GM21576 (cell line): ENCODE results near the gene SRSF3.
"Not testable (repeated sequence)": the region's sequence is repeated elsewhere in the genome, so short reads cannot be mapped to it uniquely, and the experiment has no call there.

Experiments
- ATAC-seq: cut with Tn5 transposase; IDR thresholded peaks from one replicate; pipeline ENCODE4 v1.9.1; 2021; ENCODE audit warnings: mild to moderate bottlenecking, moderate library complexity; ENCODE audit not compliant: unreplicated experiment

Gene SRSF3

DNA sequence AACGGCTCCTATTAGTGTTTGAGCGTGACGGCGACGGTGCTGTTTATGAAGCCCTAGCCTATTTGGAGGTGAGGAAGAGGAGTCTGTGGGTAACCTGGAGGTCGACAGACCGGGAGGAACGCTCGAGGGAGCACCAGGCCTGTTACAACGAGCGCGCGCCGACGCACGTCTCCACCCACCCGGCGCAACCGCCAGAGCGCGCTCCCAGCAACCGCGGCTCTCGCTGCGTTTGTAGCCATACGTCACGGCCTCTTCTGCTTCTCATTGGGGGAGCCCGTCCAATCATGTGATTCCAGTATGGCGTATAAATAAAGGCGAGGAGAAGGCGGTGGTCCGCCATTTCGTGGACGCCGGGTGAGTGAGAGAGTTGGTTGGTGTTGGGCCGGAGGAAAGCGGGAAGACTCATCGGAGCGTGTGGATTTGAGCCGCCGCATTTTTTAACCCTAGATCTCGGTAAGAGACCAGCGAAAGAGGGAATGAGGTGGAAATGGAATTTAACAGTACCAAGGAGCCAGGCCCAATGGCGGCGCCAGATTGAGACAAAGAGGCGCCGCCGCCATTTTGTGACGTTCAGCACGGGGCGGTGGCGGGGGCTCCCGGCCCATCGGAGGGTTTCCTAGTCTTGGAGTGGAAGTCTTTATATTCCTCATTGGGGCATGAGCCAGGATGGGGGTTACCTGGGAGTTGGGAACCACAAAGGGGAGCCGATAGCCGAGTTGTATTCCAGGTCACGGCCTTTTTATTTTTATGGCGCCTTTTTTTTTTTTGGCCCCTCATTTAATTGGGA lies at the start of gene SRSF3:
Gene SRSF3, plus strand, starts transcription at position 334 of the 787 bp plus-strand sequence. CDS start 2,401 bp downstream, outside the sequence.
- ATAC-seq, result peak; percentile 84

DNA sequence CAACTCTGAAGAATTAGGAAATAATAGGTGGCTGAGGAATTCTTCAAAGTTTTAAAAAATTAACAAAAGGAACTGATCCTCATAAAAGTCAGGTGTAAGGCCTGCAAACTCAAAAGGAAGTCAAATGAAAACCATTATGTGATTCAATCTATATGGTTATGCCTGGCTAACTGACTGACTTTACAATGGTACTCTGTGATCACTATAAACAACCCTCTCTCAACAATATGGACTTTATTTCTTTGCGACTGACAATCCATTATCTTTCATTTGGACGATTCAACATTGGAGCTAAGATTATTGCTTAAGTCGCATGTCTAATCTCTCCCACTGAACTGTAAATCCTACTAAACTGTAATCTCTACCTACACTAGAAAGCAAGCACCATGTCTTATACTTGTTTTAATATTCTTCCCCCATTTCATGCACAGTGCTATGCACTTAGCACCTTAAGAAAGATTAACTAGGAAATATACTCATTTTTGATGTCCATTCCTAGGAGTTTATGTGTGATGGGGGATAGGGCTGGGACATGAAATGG lies 48.3 kb upstream of the SRSF3 start:
- ATAC-seq, result no peak

DNA sequence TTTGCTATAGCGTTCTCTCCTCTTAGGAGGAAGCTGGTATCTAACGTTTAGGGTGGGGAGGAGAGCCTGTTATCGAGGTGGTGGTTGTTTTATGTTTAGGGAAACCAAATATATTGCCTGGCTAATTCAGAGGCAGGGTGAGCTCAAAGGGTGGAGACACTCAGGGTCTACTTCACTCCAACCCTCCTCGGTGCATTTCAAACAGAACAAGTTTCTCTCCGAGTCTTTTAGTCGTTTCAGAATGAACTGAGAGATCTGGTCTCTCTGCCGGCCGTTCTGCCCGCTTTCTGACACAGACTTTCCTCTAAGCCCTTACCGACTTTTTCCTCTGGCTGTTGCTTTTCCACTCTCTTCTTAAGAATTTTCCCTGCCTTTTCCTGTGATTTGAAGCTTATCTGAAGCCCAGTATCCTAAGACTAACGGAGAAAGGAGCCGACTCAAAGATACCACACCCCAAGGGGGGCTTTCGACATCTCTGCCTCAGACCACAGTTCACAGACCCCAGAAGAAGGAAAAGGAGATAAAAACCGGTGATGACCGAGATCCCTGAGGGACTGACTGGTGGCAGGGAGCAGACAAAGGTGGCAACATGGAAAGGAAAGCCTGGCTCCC lies 47.7 kb upstream of the SRSF3 start:
- no peak for ATAC-seq

DNA sequence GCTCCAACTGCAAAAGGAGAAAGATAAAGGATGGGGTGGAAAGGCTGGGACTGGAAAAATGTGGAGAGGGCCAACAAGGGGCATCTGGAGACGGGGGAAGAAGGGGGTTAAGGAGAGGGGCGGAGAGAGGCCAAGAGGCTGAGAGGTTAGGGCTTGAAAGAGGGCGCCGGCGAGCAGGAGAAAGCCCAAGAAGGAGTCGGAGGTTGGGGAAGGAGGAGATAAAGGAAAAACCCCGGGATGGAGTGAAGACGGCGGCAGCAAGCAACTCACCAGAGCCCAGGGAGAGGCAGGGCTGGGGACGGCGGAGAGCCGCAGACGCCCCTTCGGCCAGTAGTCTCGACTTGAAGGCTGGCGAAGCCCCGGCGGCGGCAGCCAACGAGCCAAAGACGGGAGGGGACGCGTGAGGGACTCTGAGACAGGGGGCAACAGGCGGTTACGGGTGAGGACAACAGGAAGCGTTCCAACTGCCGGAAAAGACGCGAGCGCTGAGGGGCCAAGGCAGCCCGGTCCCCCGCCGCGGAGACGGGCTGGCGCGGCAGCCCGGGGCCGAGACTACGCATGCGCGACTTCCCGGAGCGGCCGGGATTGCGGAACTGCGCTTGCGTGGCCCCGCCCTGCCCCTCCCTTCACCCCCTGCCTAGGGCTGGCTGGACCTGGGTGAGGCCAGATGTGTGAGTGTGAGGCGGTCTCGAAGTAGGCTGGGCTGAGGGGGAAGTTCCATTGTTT lies 47.1 kb upstream of the SRSF3 start, which contains the start of gene STK38:
Gene STK38, minus strand, starts transcription at position 560 of the 726 bp plus-strand sequence. CDS start 7,277 bp downstream, outside the sequence.
- ATAC-seq, result peak; percentile 70

DNA sequence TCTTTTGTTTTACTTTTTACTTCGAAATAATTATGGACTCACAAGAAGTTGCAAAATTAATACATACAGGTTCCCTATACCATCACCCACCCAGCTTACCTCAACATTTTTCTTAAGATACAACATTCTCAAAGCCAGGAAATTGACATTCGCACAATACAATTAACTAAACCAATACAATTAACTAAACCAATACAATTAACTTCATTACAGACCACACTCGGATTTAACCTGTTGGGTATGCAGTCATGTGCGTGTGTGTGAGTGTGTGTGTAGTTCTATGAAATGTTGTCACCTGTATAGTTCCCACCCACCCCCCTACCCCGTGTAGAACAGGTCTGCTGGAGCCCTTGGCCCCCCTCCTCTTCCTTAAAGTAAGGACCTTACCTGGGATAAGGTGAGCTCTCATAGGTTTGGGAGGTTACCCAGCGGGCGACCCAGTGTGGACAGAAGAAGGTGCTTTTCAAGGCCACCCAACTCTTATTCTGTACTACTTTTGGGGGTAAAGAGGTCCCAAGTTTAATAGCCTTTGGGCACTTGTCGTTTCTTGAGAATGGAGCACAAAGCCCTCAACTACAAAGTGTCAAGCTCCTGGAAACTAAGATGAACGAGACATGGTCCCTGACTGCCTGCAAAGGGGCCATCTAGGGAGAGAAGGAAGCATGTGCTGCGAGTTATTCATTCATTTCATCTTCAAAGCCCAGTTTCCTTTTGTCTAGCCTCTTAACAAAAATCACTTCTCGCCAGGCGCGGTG lies 46.3 kb upstream of the SRSF3 start:
- ATAC-seq, result no peak

DNA sequence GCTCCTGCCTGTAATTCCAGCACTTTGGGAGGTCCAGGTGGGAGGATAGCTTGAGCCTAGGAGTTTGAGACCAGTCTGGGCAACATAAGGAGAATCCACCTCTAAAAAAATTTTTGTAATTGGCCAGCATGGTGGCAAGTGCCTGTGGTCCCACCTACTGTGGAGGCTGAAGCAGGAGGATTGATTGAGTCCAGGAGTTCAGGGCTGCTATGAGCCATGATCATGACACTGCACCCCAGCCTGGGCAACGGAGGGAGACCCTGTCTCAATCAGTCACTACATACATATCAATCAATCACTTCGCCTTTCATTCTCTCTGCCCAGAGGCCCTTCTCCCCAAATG lies 45.8 kb upstream of the SRSF3 start:
- ATAC-seq, result no peak

DNA sequence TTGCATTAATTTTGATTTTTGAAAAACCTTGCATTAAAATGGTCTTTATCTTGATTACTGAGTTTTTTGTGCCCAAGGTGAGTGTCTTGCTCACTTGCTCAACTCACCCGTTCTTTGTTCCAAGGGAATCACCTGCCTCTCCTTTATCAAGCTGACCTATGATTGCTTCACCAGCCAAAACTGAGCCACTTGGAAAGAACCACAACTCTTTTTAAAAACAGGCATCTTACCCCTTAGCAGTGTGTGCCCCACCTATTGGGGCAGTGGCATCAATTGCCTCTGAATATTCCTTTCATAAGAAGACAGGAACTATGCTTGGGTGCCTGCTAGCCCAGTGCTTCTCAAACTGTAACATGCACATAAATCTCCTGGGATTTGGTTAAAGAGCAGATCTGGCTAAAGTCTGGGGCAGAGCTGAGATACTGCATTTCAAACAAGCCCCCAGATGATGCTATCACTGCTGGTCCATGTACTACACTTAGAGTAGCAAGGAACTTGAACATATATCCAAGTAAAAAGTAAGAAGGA lies 43.6 kb upstream of the SRSF3 start:
- ATAC-seq, result no peak

DNA sequence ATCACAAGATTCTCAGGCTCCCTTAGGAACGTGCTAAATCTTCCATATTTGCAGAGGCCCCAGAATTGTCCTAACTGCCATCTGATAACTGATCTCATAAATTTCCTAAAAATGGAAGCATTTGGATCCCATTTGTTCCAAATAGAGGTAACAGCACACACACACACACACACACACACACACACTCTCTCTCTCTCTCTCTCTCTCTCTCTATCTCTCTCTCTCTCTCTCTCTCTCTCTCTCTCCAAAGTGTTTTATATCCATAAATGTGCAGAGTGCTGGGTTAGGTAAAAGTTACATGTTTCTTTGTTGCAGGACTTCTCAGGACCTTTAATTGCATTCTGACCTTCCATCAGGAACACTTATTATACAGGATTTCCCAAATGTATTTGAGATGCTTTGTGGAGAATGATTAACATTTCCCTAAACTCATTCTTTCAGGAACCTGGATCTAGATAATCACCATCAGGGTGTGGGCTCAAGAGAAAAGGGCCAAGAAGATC lies 38.4 kb upstream of the SRSF3 start:
- ATAC-seq, result no peak

DNA sequence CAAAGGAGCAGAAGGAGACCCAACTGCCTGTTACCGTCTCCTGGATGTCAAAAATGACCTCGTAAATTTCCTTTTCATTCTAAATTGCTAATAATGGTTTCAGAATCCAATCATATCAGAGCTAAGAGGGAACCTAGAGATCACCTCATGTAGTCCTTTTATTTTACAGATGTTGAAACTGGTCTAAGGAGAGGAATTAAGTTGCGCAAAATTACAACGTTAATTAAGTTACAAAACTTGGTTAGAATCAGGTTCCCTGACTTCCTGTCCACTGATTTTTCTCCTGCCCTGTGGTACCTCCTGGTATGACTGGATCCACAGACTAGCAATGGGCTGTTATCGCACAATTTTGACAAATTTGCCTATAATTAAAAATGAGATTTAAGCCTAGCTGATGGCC lies 37.9 kb upstream of the SRSF3 start:
- no peak for ATAC-seq

DNA sequence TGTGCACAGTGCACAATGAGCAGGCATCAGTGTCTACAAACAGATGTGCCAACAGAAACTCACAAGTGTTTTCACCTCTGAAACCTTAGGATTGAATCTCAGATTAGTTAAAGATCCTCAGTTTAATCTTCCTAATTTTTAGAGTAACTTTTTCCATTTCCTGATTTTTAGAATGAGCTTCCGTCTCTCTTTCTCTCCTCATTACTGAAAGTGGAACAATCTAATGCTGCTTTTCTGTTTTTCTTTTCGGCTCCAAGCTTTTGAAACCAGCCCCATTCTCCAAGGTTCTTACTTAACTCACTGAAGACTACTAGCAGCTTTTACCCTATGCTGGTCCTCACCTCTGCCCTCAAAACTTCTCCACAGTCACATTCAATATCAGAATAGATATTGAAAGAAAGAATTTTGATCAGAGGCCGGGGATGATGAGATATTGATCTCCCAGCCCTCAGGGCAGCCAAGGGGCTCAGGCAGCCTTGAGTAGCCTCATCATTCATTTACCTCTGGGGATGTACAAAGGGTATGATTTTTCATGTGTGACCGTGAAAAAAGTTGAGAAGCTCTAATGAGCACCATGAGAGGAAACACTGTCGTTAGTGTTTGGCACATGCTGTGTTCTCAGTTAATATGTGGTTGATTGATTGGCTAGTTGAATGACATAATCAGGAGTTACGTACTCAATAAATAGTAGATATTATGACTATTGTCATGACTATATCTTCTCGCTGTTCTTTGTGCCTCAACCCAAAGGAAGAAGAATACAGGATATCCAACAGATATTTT lies 35.0 kb upstream of the SRSF3 start:
- ATAC-seq, result no peak

DNA sequence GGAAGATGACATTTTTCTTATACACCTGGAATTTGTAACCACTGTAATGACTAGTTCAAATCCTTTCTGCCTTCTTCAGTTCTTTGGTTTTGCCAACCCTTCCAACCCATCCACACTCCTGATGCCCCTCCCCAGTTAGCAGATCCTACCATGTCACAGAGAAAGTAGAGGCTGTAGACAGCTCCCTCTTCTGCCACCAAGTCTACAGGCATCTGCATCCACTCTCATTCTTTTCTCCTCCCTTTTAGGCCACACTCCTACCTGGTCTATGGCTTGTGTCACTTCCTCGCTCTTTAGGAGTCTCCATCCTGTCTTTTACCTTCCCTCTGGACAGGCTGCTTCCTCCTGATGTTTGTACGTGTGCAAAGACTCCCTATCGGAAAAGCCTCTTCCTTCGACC lies 33.3 kb upstream of the SRSF3 start:
- ATAC-seq, result no peak

DNA sequence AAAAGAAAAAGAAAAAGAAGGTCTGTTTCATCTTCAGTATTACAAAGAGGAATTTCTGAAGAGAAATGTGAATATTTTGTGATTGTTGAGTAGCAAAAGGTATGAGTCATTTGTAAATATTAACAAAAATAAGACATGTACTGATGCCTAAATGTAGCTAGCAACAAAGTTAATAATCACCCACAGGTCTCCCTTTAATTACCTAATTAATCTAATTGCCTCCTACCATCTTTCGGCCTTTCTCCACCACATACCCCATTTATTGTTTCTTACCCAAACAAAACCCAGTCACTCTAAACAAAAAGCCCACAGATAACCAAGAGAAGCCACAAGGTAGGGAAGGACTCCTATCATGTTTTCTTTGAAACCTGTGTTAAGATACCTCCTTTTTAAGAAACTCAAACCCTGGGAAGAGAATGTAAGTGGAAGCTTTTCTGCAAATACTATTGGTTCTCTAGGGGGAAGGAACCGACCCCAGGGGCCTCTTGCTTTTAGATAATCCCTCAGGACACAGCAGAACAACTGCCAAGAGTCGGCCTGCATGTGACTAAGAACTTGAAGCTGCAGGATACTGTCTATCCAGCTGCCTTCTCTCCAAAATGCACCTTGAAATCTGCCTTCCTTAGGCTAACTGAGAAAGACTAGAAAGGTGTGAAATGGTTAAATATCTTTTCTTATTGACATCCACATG lies 30.8 kb upstream of the SRSF3 start:
- no peak for ATAC-seq

DNA sequence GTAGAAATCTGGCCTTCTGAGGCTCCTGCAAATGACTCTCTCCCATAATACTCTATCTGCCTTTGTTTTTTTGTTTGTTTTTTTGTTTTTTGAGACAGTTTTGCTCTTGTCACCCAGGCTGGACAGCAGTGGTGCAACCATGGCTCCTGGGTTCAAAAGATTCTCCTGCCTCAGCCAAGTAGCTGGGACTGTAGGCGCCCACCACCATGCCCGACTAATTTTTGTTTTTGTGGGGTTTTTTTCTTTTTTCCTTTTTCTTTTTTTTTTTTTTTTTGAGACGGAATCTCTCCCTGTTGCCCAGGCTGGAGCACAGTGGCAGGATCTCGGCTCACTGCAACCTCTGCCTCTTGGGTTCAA lies 30.3 kb upstream of the SRSF3 start:
- no peak for ATAC-seq

DNA sequence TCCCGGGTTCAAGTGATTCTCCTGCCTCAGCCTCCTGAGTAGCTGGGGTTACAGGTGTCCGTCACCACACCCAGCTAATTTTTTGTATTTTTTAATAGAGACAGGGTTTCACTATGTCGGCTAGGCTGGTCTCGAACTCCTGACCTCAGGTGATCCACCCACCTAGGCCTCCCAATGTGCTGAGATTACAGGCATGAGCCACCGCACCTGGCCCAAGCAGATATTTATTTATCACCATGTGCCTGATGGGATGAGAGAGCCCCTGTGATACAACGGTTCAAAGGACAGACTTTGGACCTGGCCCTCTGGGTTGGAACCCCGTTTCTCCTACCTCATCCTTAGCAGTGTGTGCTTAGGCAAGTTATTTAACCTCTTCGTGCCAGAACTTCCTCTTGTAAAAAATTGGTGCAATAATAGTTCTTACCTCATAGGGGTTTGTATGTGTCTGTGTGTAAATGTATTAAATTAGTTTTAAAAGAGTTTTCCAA lies 27.7 kb upstream of the SRSF3 start:
- no peak for ATAC-seq

DNA sequence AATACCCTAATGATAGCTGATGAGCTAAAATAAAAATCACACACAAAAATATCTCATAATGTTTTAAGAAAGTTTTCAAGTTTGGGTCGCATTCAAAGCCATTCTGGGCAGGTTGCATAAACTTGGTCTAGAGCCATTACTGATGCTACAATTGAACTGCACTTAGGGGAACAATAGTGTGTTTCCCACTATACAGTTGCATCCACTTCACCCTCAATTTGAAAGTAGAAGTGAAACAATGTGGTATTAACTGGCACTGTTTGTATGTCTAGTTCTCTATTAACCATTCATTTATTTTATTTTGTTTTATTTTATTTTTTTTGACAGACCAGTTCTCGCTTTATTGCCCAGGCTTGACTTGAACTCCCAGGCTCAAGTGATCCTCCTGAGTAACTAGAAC lies 23.9 kb upstream of the SRSF3 start:
- ATAC-seq, result no peak

DNA sequence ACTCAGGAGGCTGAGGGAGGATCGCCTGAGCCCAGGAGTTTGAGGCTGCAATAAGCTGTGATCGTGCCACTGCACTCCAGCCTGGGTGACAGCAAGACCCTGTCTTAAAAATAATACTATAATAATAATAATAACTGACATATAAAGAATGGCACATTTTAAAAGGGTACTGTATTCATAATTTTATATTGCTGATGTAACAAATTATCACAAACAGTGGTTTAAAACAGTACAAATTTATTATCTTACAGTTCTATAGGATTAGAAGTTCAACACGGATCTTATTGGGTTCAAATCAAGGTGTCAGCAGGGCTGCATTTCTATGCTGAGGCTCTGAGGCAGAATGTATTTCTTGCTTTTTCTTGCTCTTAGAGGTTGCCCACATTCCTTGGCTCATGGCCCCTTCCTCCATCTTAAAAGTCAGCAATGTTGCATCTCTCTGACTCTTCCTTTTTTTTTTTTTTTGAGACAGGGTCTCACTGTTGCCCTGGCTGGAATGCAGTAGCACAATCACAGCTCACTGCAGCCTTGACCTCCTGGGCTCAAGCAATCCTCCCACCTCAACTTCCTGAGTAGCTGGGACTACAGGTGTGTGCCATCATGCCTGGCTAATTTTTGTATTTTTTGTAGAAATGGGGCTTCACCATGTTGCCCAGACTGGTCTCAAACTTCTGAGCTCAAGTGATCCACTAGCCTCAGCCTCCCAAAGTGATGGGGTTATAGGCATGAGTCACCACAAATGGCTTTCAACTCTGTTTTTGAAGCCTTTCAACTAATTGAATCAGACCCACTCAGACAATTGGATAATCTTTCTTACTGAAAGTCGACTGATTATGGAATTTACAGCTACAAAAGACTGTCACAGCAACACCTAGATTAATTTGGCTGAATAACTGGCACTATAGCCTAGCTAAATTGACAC lies 22.8 kb upstream of the SRSF3 start:
- no peak for ATAC-seq

DNA sequence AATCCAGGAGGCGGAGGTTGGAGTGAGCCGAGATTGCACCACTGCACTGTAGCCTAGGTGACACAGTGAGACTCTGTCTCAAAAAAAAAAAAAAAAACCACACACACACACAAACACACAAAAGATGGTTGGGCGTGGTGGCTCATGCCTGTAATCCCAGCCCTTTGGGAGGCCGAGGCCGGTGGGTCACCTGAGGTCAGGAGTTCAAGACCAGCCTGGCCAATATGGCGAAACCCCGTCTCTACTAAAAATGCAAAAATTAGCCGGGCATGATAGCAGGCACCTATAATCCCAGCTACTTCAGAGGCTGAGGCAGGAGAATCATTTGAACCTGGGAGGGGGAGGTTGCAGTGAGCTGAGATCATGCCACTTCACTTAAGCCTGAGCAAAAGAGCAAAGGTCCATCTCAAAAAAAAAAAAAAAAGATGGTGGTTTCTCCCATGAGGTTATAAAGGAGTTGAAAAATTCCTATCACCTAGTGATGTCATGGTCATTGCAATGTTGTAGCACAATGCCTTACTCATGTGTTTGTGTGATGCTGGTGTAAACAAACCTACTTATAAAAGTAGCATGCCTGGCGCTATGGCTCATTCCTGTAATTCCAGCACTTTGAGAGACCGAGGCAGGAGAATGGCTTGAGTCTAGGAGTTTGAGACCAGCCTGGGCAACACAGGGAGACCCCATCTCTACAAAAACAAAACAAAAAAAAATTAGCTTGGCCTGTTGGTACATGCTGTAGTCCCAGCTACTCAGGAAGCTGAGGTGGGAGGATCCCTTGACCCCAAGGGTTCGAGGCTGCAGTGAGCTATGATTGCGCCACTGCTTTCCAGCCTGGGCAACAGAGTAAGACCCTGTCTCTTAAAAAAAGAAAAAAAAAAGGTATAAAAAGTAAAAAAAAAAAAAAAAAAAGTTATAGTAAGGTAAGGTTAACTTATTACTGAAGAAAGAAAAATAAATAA lies 21.5 kb upstream of the SRSF3 start:
- not testable (repeated sequence) for ATAC-seq
